Measurements from ENCODE around the gene CWC25. TPM values are rescaled to one million over a fixed set of nuclear protein-coding genes. Genes with fewer than 3 reads are reported as not detected.

The CWC25 gene
- total and polyA plus RNA-seq, 12 donors, result 4.5 to 47.8 (median 18.0) TPM

DNA sequence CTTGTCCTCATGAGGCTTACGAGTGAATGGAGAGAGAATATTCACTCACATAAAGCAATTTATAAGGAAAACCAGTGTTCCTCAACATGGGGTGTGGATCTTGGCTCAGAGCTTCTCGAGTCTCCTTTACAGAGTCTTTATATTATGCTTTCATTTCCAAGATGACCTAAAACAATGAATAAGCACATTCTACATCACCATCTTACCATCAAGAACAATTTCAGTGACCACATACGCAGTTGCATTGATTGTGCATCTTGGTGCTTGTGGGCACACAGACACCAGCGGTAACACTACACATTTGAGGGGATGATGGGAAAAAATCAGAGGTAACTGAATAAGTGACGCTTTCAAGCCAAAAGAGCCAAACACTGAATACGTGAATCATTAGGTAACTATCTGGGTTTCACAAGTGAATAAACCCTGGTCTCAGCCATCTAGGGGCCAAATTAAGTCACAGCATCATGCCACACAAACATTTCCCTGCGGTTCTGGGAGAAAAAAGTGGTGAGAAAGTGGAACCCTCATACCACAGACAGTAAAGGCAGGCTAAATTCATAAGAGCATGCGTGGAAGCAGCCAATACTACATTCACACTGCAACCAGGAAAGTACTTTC lies 9.4 kb downstream of the CWC25 start:
- Histone ChIP-seq H3K4me3 (no peak overlapping the region), H3K4me1 (replicated peaks in 1 of 2) (no peaks in the 10 kb centered on the region), H3K27me3 (no peaks in the 10 kb centered on the region), H3K36me3 (replicated peaks in 1 of 2) (peaks cover 0 to 69% of the 10 kb centered on the region in 2 donors), H3K27ac (peak overlapping the region in 1 of 5 donors; percentile 38), H3K9me3 (replicated peaks in 1 of 3) (no peaks in the 10 kb centered on the region)
- 66 to 74% (median 72%) methylated on average over 8 of the region's 8 CpGs for WGBS, 4 donors
- peak in 1 of 7 donors; percentile 13 for DNase-seq
- intact Hi-C loops (cut with DNase I), result no loop called here
- TF ChIP-seq, protein P1, sequence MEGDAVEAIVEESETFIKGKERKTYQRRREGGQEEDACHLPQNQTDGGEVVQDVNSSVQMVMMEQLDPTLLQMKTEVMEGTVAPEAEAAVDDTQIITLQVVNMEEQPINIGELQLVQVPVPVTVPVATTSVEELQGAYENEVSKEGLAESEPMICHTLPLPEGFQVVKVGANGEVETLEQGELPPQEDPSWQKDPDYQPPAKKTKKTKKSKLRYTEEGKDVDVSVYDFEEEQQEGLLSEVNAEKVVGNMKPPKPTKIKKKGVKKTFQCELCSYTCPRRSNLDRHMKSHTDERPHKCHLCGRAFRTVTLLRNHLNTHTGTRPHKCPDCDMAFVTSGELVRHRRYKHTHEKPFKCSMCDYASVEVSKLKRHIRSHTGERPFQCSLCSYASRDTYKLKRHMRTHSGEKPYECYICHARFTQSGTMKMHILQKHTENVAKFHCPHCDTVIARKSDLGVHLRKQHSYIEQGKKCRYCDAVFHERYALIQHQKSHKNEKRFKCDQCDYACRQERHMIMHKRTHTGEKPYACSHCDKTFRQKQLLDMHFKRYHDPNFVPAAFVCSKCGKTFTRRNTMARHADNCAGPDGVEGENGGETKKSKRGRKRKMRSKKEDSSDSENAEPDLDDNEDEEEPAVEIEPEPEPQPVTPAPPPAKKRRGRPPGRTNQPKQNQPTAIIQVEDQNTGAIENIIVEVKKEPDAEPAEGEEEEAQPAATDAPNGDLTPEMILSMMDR (IDR thresholded peaks at IDR 0.05), result peak in 5 of 6 experiments; percentile 11 to 42 (median 32)
- no peak for TF ChIP-seq POLR2A (IDR thresholded peaks at IDR 0.05)

DNA sequence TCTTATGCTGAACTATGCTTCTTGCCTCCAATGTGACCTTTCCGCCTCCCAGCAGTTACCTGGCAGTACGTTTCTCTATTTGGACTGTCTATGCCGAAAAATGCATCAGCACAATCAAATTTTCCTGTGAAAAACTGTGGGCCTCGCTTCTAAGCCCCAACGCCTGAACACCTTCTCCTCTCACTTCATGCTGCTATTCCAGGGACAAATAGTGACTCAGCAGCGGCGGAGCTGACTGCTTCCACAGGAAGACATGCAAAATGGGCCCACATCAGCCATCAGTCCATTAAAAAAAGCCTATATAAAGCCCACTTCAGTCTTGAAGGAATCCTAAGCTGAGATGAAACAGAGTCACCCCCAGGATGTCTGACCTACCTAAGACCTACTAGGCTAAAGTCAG lies 15.3 kb downstream of the CWC25 start:
- no peak overlapping the region for H3K27ac ChIP-seq
- intact Hi-C loops (cut with DNase I), result no loop called here
- no peaks in the 10 kb centered on the region for H3K9me3 ChIP-seq (replicated peaks in 1 of 3)
- H3K27me3 ChIP-seq, result no peaks in the 10 kb centered on the region
- DNase-seq, result no peak
- no peaks in the 10 kb centered on the region for H3K4me1 ChIP-seq (replicated peaks in 1 of 2)
- no peak for TF ChIP-seq POLR2A (IDR thresholded peaks at IDR 0.05)
- TF ChIP-seq, protein P1 (IDR thresholded peaks at IDR 0.05), result no peak
- H3K4me3 ChIP-seq, result no peak overlapping the region
- WGBS, 4 donors, result 89 to 96% (median 94%) methylated on average over 7 of the region's 7 CpGs
- H3K36me3 ChIP-seq (replicated peaks in 1 of 2), result peaks cover 0 to 100% of the 10 kb centered on the region in 2 donors

DNA sequence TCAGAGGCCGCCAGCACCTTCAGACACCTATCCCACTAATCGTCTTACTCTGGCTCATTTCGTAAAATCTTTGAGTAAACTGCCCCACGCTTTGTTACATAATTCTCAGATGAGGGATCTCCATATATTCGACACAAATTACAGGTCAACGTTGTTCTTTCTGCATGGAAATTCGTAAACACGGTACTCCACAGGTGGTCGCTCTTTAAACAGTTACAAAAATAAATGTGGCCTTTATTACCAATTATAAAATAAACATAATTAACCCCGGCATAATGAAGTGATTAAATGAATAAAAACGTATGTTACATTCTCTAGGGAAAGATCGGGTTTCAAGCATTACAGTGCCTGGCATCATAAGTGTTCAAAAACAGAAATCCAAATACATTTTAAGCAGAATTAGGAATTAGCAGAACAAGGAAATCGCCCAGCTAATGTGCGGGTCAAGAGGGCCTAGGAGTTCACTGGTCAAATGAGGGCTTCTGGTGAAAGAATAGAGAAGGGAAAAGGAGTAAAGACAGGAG lies 24.8 kb downstream of the CWC25 start:
- peaks cover 15 to 33% of the 10 kb centered on the region in 2 donors for H3K4me1 ChIP-seq (replicated peaks in 1 of 2)
- H3K27ac ChIP-seq, result peak overlapping the region in 4 of 5 donors; percentile 100
- TF ChIP-seq POLR2A (IDR thresholded peaks at IDR 0.05), result peak in 1 of 2 donors; percentile 6
- TF ChIP-seq, protein P1 (IDR thresholded peaks at IDR 0.05), result no peak
- WGBS, 4 donors, result 20 to 22% (median 22%) methylated on average over 14 of the region's 14 CpGs
- DNase-seq, result no peak
- intact Hi-C loops (cut with DNase I), result no loop called here
- H3K4me3 ChIP-seq, result peak overlapping the region in 2 of 4 donors; percentile 65 to 99
- peaks cover 0 to 44% of the 10 kb centered on the region in 2 donors for H3K36me3 ChIP-seq (replicated peaks in 1 of 2)
- no peaks in the 10 kb centered on the region for H3K9me3 ChIP-seq (replicated peaks in 1 of 3)
- no peaks in the 10 kb centered on the region for H3K27me3 ChIP-seq

DNA sequence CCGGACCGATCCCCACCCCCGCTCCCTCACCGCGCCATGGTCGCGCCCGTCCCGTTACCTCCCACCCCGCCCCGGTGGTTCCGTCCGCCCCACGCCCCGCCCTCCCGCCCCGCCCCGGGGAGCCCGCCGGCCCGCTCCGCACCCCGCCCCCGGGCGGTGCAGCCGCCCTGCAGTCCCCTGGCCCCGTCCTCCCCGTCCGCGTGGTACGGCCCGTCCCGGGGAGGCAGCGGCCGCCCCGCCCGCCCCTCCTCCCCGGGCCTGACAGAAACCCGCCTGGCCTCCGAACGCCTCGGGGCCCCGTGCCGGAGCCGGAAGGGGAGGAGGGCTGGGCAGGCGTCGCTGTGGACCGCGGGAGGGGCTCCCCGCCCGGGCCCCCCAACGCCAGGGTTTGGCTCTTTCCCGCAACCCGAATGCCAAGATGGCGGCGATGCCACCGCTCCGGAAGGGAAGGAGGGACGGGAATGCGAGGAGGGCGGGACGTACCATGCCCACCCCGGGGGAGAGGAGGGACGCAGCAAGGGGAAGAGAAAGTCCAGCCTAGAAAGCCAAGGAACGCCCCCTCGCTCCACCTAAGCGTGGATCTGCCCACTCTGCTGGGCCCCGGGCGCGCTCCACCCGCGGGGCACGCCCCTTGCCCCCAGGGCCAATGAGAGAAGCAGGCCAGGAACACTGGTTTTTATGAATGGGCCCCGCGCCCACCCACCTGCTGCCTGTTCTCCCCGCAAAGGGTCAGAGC lies 25.5 kb downstream of the CWC25 start, which contains the start of gene PIP4K2B:
Gene PIP4K2B, minus strand, starts transcription at position 56 of the 736 bp plus-strand sequence. CDS start 132 bp downstream, outside the sequence.
- DNase-seq, result peak; percentile 96 to 99 (median 98)
- Histone ChIP-seq H3K27ac (peak within 1 kb of the TSS; percentile 98 to 100 (median 100)), H3K27me3 (no peaks in the 10 kb centered on the region), H3K36me3 (replicated peaks in 1 of 2) (peaks cover 0 to 38% of the 10 kb centered on the region in 2 donors), H3K4me3 (peak within 1 kb of the TSS; percentile 64 to 99 (median 68)), H3K9me3 (replicated peaks in 1 of 3) (no peaks in the 10 kb centered on the region), H3K4me1 (replicated peaks in 1 of 2) (peaks cover 15 to 34% of the 10 kb centered on the region in 2 donors)
- 0 to 1% (median 0%) methylated on average over 3 to 75 of the region's 76 CpGs for WGBS, 4 donors
- intact Hi-C loops (cut with DNase I), result no loop called here
- TF ChIP-seq POLR2A (IDR thresholded peaks at IDR 0.05), result peak; percentile 30 to 53
- TF ChIP-seq, protein P1 (IDR thresholded peaks at IDR 0.05), result peak in 1 of 6 experiments; percentile 6

All from adrenal gland (tissue), 12 donors.